ENCODE results near the gene OTUD4.

DNA sequence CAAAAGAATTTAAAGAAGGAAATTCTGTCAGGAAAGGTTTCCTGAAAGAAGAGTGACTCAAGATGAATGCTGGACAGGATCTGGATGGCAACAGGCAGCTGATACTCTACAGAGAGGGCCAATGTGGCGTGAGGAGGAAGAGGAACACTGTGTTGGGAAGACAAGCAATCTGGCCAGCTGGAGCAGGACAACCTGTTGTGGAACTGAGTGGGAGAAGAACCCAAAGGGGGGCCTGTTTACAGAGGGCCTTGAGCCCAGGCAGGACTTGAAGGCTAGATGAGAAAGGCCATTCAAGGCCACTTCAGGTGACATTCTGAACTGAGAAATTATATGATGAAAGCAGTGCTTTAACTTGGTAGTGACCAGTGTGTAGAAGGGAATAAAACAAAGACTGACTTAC is 8.5 kb downstream of the OTUD4 start:
- TF ChIP-seq POLR2AphosphoS5 (IDR thresholded peaks at IDR 0.05; ENCODE audit: insufficient read depth, low read depth, low read length) (no peak), CTCF (IDR thresholded peaks at IDR 0.05; ENCODE audit: extremely low read depth in 1 of 2, insufficient read depth in 1 of 2, low read depth in 1 of 2, low read length in 2 of 2) (no peak)

Data from endothelial cell of umbilical vein (primary cell).